ENCODE results near the gene FCGBP.
"Not testable (repeated sequence)": the region's sequence is repeated elsewhere in the genome, so short reads cannot be mapped to it uniquely, and the experiment has no call there.

The FCGBP gene

DNA sequence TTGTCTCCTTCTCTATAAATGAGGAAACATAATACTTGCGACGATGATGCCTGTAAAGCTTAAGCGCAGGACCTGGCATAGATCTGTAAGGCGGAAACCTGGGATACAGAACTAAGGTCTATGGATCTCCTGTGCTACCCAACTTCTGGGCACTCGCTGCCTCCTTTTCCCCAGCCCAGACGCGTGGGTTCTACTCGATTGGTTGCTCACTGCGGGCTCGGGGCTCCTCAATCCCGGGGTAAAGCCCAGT, 35.9 kb upstream of the FCGBP start:
- H3K27ac ChIP-seq: peak overlapping the region; percentile 94
- no peak for TF ChIP-seq CTCF (conservative IDR thresholded peaks at IDR 0.05)

DNA sequence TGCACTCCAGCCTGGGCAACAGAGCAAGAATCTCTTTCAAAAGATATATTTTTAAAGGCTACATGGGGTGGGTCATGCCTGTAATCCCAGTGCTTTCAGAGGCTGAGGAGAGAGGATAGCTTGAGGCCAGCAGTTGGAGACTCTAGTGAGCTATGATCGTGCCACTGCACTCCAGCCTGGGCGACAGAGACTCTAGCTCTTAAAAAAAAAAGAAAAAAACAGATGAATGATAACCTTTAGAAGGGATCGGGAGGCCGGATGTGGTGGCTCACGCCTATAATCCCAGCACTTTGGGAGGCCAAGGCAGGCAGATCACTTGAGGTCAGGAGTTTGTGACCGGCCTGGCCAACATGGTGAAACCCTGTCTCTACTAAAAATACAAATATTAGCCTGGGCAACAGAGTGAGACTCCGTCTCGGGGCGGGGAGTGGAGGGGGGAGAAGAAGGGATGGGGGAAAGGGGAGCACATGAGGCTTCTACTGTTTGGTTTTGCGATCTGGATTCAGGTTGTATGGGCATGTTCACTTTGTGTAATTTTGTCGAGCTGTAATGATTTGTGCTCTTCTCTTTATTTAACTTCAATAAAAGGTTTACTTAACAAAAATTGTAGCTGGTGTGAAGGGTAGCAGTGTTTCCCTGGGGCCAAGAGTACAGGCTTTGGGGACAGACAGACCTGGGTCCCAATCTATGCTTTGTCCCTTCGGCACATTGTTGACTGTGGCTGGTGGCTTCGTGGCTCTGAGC, 35.4 kb upstream of the FCGBP start:
- H3K27ac ChIP-seq: peak overlapping the region; percentile 94
- no peak for TF ChIP-seq CTCF (conservative IDR thresholded peaks at IDR 0.05)

GRCh38 chr19:39969266-39969665, 34.8 kb upstream of the FCGBP start:
- peak overlapping the region; percentile 94 for H3K27ac ChIP-seq
- no peak for TF ChIP-seq CTCF (conservative IDR thresholded peaks at IDR 0.05)

- TF ChIP-seq CTCF (conservative IDR thresholded peaks at IDR 0.05): no peak
- peak overlapping the region; percentile 94; the same call in 1 of the 2 replicates for H3K27ac ChIP-seq
Observed at GRCh38 chr19:39968789-39969188, 34.4 kb upstream of the FCGBP start.

DNA sequence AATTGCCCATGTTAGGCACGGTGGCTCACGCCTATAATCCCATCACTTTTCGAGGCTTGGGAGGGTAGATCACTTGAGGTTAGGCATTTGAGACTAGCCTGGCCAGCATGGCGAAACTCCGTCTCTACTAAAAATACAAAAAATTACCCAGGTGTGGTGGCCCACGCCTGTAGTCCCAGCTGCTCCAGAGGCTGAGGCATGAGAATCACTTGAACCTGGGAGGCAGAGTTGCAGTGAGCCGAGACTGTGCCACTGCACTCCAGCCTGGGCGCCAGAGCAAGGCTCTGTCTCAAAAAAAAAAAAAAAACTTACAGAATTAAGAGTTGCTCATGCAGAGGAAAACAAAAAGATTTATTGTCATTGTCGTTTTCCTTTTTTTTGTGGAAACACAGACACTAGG, 33.1 kb upstream of the FCGBP start:
- H3K27ac ChIP-seq: no peak overlapping the region
- no peak for TF ChIP-seq CTCF (conservative IDR thresholded peaks at IDR 0.05)

DNA sequence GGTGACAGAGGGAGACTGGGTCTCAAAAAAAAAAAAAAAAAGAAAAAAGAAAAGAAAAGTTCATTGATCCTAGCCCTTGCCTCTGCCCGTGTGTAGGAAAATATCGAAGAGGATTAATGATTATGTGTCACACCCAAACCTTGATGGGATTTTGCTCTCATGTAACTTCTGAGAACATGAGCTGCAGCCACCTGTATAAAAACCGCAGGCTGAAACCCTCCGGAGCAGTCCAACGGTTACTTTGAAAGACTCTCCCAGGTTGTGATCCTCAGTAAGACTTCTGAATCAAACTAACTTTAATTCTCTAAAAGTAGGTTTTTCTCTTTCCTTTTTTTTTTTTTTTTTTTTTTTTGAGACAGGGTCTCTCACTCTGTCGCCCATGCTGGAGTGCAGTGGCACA, 32.2 kb upstream of the FCGBP start:
- no peak overlapping the region for H3K27ac ChIP-seq
- no peak for TF ChIP-seq CTCF (conservative IDR thresholded peaks at IDR 0.05)

GRCh38 chr19:39963898-39964297, 29.5 kb upstream of the FCGBP start:
- no peak for TF ChIP-seq CTCF (conservative IDR thresholded peaks at IDR 0.05)
- no peak overlapping the region for H3K27ac ChIP-seq

DNA sequence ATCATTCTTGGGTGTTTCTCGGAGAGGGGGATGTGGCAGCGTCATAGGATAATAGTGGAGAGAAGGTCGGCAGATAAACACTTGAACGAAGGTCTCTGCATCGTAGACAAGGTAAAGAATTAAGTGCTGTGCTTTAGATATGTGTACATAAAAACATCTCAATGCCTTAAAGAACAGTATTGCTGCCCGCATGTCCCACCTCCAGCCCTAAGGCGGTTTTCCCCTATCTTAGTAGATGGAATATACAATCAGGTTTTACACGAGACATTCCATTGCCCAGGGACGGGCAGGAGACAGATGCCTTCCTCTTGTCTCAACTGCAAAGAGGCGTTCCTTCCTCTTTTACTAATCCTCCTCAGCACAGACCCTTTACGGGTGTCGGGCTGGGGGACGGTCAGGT, 25.0 kb upstream of the FCGBP start:
- H3K27ac ChIP-seq: not testable (repeated sequence)

DNA sequence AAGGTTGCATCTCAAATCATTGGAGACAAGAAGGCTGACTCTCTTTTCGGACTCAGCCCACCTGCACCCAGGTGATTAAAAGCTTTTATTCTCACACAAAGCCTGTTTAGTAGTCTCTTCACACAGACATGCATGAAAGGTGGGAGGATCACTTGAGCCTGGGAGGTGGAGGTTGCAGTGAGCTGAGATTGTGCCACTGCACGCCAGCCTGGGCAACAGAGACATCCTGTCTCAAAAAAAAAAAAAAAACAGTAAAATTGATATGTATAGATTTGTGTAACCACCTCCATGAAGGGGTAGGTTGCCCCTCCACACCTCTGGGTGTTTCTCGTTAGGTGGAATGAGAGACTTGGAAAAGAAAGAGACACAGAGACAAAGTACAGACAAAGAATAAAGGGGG, 24.5 kb upstream of the FCGBP start:
- H3K27ac ChIP-seq: not testable (repeated sequence)

GRCh38 chr19:39957886-39958285, 23.5 kb upstream of the FCGBP start:
- H3K27ac ChIP-seq: not testable (repeated sequence)

Measured in VCaP (cell line).